Endothelial cell of umbilical vein (primary cell): ENCODE results near the gene GALNT17. TPM values are rescaled to one million over a fixed set of nuclear protein-coding genes. Genes with fewer than 3 reads are reported as not detected.

Source experiments
- BruUV-seq: library from RNA; stranded (reverse); fragments of 400-500 nt; replicated peaks from 2 replicates; lab custom pipeline; 2021; lab: Mats Ljungman, UMichigan
- CTCF ChIA-PET: fragments of 300-600, 350-600 bp; sonication (Branson Sonifier 250); formaldehyde crosslinking; loops from one replicate; lab custom pipeline; 2021; ENCODE audit warnings: antibody characterized with exemption, inconsistent platforms; lab: Charles Lee
- POLR2A ChIA-PET: fragments of 300-600, 350-600 bp; sonication (Branson Sonifier 250); formaldehyde crosslinking; loops from one replicate; lab custom pipeline; 2021; ENCODE audit warnings: antibody characterized with exemption, inconsistent platforms; lab: Charles Lee
- DNase-seq: peaks from one replicate; pipeline ENCODE4 v3.0.0-alpha.2; 2011; ENCODE audit warnings: low read depth, low spot score
- FAIRE-seq: peaks from 2 replicates; lab custom pipeline; 2011; peaks lifted over from hg19 to GRCh38; lab: Jason Lieb, UNC
- H2AFZ ChIP-seq: 2 replicates; pipeline ENCODE4 v1.6.0; 2012; ENCODE audit warnings: low read depth, low read length, control low read depth, inconsistent platforms
- H3K27ac ChIP-seq: 2 replicates; pipeline ENCODE4 v1.5.1; 2011; ENCODE audit warnings: low read depth, mild to moderate bottlenecking, control low read depth, low read length, moderate library complexity; ENCODE audit not compliant: insufficient read depth
- H3K27me3 ChIP-seq, 2 experiments: 2 replicates each; pipeline versions ENCODE4 v1.6.0 to v1.6.1; 2011; ENCODE audit warnings: low read length in 2 of 2, mixed read lengths in 1 of 2; ENCODE audit not compliant: control insufficient read depth in 2 of 2, insufficient read depth in 2 of 2
- H3K36me3 ChIP-seq, 2 experiments: 2 replicates in 1 of 2; 3 replicates in 1 of 2; pipeline ENCODE4 v1.5.1; 2011; ENCODE audit warnings: low read length in 2 of 2, mild to moderate bottlenecking in 1 of 2, moderate library complexity in 1 of 2; ENCODE audit not compliant: control insufficient read depth in 2 of 2, insufficient read depth in 2 of 2; ENCODE audit errors: extremely low read depth in 1 of 2
- H3K4me1 ChIP-seq: 3 replicates; pipeline ENCODE4 v1.5.1; 2011; ENCODE audit warnings: mild to moderate bottlenecking, low read length; ENCODE audit not compliant: control insufficient read depth, insufficient read depth; ENCODE audit errors: extremely low read depth
- H3K4me2 ChIP-seq: 2 replicates; pipeline ENCODE4 v1.6.1; 2011; ENCODE audit warnings: low read length, control low read depth, mixed read lengths; ENCODE audit not compliant: insufficient read depth
- H3K4me3 ChIP-seq, 3 experiments: fragments of 200-600 bp in 1 of 3; sonication (generic), shearing (Covaris generic) in 1 of 3; replicated peaks in 1 of 3; 2 replicates each; pipeline ENCODE4 v1.5.1; 2011 to 2016; ENCODE audit warnings: control low read depth in 3 of 3, low read length in 3 of 3, mild to moderate bottlenecking in 2 of 3, inconsistent platforms in 1 of 3, low read depth in 1 of 3, moderate library complexity in 1 of 3; ENCODE audit not compliant: insufficient read depth in 1 of 3
- H3K79me2 ChIP-seq: 2 replicates; pipeline ENCODE4 v1.6.0; 2012; ENCODE audit warnings: low read length, inconsistent platforms; ENCODE audit not compliant: control insufficient read depth, insufficient read depth
- H3K9ac ChIP-seq: replicated peaks from 2 replicates; pipeline ENCODE3; 2011; ENCODE audit warnings: low read length, control low read depth; ENCODE audit not compliant: insufficient read depth; ENCODE audit errors: extremely low read depth
- H3K9me1 ChIP-seq: replicated peaks from 3 replicates; pipeline ENCODE4 v1.6.0; 2011; ENCODE audit warnings: mild to moderate bottlenecking, low read length; ENCODE audit not compliant: control insufficient read depth, insufficient read depth; ENCODE audit errors: extremely low read depth
- H3K9me3 ChIP-seq: replicated peaks from 2 replicates; pipeline ENCODE4 v1.5.1; 2012; ENCODE audit warnings: low read length, inconsistent platforms; ENCODE audit not compliant: control insufficient read depth, insufficient read depth
- H4K20me1 ChIP-seq: replicated peaks from 2 replicates; pipeline ENCODE3; 2011; ENCODE audit warnings: mild to moderate bottlenecking, low read length; ENCODE audit not compliant: control insufficient read depth, insufficient read depth; ENCODE audit errors: extremely low read depth
- CTCF ChIP-seq, 2 donors: IDR thresholded peaks; 1 replicate in 1 of 2; 2 replicates in 1 of 2; pipeline ENCODE4 v1.5.1; 2011; ENCODE audit warnings: low read length in 2 of 2, mild to moderate bottlenecking in 2 of 2, moderate library complexity in 2 of 2, control low read depth in 1 of 2, inconsistent platforms in 1 of 2, low read depth in 1 of 2; ENCODE audit not compliant: insufficient read depth in 1 of 2; ENCODE audit errors: extremely low read depth in 1 of 2
- EZH2 ChIP-seq: IDR thresholded peaks from 2 replicates; pipeline ENCODE4 v1.6.1; 2012; ENCODE audit warnings: borderline replicate concordance, low read depth, mild to moderate bottlenecking, moderate library complexity, low read length, inconsistent platforms; ENCODE audit not compliant: severe bottlenecking
- FOS ChIP-seq: IDR thresholded peaks from 2 replicates; pipeline ENCODE4 v1.6.1; 2011; ENCODE audit warnings: mild to moderate bottlenecking, low read length, moderate library complexity, borderline replicate concordance; ENCODE audit not compliant: insufficient read depth
- GATA2 ChIP-seq: IDR thresholded peaks from 2 replicates; pipeline ENCODE4 v1.7.0; 2011; ENCODE audit warnings: low read depth, mild to moderate bottlenecking, moderate library complexity, mixed read lengths, low read length; ENCODE audit not compliant: insufficient read length, insufficient read depth
- JUN ChIP-seq: IDR thresholded peaks from 2 replicates; pipeline ENCODE4 v1.6.1; 2011; ENCODE audit warnings: borderline replicate concordance, low read depth; ENCODE audit not compliant: insufficient read length, insufficient read depth
- MAX ChIP-seq: IDR thresholded peaks from 2 replicates; pipeline ENCODE4 v1.6.1; 2011; ENCODE audit not compliant: insufficient read depth, insufficient read length
- MYC ChIP-seq: IDR thresholded peaks from one replicate; pipeline ENCODE4 v1.6.1; 2011; ENCODE audit warnings: mild to moderate bottlenecking, low read depth, low read length
- POLR2A ChIP-seq: IDR thresholded peaks from 2 replicates; pipeline ENCODE4 v1.6.1; 2012; ENCODE audit warnings: low read depth, mild to moderate bottlenecking, control low read depth, low read length
- POLR2AphosphoS5 ChIP-seq: IDR thresholded peaks from 2 replicates; pipeline ENCODE4 v1.6.1; 2012; ENCODE audit warnings: low read depth, mild to moderate bottlenecking, control low read depth, low read length, moderate library complexity; ENCODE audit not compliant: insufficient read depth
- dilution Hi-C: fragments of 300-500 bp; cut with MboI; formaldehyde crosslinking; loops from one replicate; pipeline ENCODE4 v1.15.0; 2019; ENCODE audit warnings: low sequenced_read_pairs; ENCODE audit not compliant: extremely low pct_ligation_motif_present
- intact Hi-C: fragments of 100-400 bp; cut with micrococcal nuclease; formaldehyde crosslinking; loops from one replicate; pipeline ENCODE4 v1.10.0; 2022
- polyA plus RNA-seq, 4 experiments: library from polyadenylated mRNA; depleted of rRNA in 3 of 4; stranded (reverse) in 3 of 4; unstranded in 1 of 4; fragments of >200 nt; gene quantifications; 2 replicates each; pipeline versions ENCODE4 v1.2.1 to v1.2.3, GENCODE V29; 2011 to 2012; ENCODE audit warnings: missing spikeins in 1 of 4
- total RNA-seq: library from RNA; stranded (reverse); gene quantifications from 2 replicates; pipeline ENCODE4 v1.2.3, GENCODE V29; 2021

GALNT17 gene
- total and polyA plus RNA-seq, 2 donors (not counting 3 experiments of a cell fraction or from before 2014, with no cell fraction given): not detected

- FAIRE-seq: no peak
- DNase-seq: no peak
- Histone ChIP-seq H3K27me3 (no peaks in the 10 kb centered on the region), H3K9ac (no peak overlapping the region), H3K9me1 (no peaks in the 10 kb centered on the region), H3K4me1 (no peaks in the 10 kb centered on the region), H3K36me3 (no peaks in the 10 kb centered on the region), H3K4me3 (no peak overlapping the region), H3K27ac (no peak overlapping the region), H3K9me3 (peaks cover 2% of the 10 kb centered on the region), H4K20me1 (no peaks in the 10 kb centered on the region), H3K79me2 (no peaks in the 10 kb centered on the region), H2AFZ (no peak overlapping the region), H3K4me2 (no peak overlapping the region)
- POLR2A ChIA-PET: no interaction called here
- intact Hi-C loops: no loop called here
- dilution Hi-C loops: no loop called here
- TF ChIP-seq MYC (no peak), JUN (no peak), CTCF (IDR thresholded peaks at IDR 0.05; ENCODE audit: extremely low read depth in 1 of 2, insufficient read depth in 1 of 2, low read depth in 1 of 2, low read length in 2 of 2) (no peak), POLR2A (no peak), MAX (no peak), FOS (no peak), POLR2AphosphoS5 (no peak), EZH2 (no peak), GATA2 (no peak)
- CTCF ChIA-PET: no interaction called here
- no TSS peak for BruUV-seq
These were observed 551.2 kb downstream of the GALNT17 start for GRCh38 chr7:71682841-71683781.
